ENCODE data around the gene CARD14.
A peak's percentile ranks its signal among the peaks of the same experiment; 100 is the strongest.

The CARD14 gene

GRCh38 chr17:80257716-80258213 lies 87.9 kb downstream of the CARD14 start:
- DNase-seq, result no peak

GRCh38 chr17:80258296-80258695 lies 88.5 kb downstream of the CARD14 start:
- peak; percentile 55 for DNase-seq
